Testis (tissue), 3 donors: ENCODE measurements around the gene KRT74. TPM values are rescaled to one million over a fixed set of nuclear protein-coding genes. Genes with fewer than 3 reads are reported as not detected.
A peak's percentile ranks its signal among the peaks of the same experiment; 100 is the strongest.

Experiments
- DNase-seq: peaks from one replicate; pipeline ENCODE4 v3.0.0-alpha.2; 2019
- H3K27ac ChIP-seq, 2 donors: fragments of 200-600 bp; sonication (generic); one replicate each; pipeline ENCODE4 v1.5.1; 2019
- H3K27me3 ChIP-seq: fragments of 200-600 bp; sonication (generic); one replicate; pipeline ENCODE4 v1.5.1; 2019
- H3K36me3 ChIP-seq: fragments of 200-600 bp; sonication (generic); one replicate; pipeline ENCODE4 v1.5.1; 2017; ENCODE audit warnings: low read depth; ENCODE audit errors: missing control alignments
- H3K4me1 ChIP-seq: fragments of 200-600 bp; sonication (generic); one replicate; pipeline ENCODE4 v1.5.1; 2019
- H3K4me3 ChIP-seq, 2 donors: fragments of 200-600 bp; sonication (generic); one replicate each; pipeline ENCODE4 v1.5.1; 2017 to 2019
- H3K9me3 ChIP-seq: fragments of 200-600 bp; sonication (generic); one replicate; pipeline ENCODE4 v1.5.1; 2017
- CTCF ChIP-seq, 3 experiments: fragments of 450-650 bp in 2 of 3; fragments of 200-600 bp in 1 of 3; sonication (generic) in 1 of 3; IDR thresholded peaks; one replicate each; pipeline ENCODE4 v1.5.1; 2016 to 2019; ENCODE audit warnings: antibody characterized with exemption in 3 of 3, mild to moderate bottlenecking in 2 of 3, moderate library complexity in 1 of 3
- POLR2A ChIP-seq: fragments of 450-650 bp; IDR thresholded peaks from one replicate; pipeline ENCODE4 v1.6.1; 2017; ENCODE audit warnings: antibody characterized with exemption, mild to moderate bottlenecking, moderate library complexity
- WGBS, 2 donors: methylation state at CpG; one replicate each; pipeline ENCODE4 v1.1.5; 2018; 5-methylcytosine and 5-hydroxymethylcytosine counted together
- intact Hi-C: fragments of 100-400 bp; cut with DNase I; formaldehyde crosslinking; loops from one replicate; pipeline ENCODE4 v1.15.1; 2023; ENCODE audit warnings: low total_unique reads
- polyA plus RNA-seq: library from polyadenylated mRNA; stranded (reverse); fragments of 350-450 nt; fragmentation: Illumina TruSeq; extraction: RNeasy Lipid Tissue Mini Kit (QIAGEN cat#74804); gene quantifications from one replicate; pipeline ENCODE4 v1.2.3, GENCODE V29; 2014; ENCODE audit warnings: low read depth, low replicate concordance; ENCODE audit not compliant: insufficient read depth
- total RNA-seq, 2 donors: library from RNA; depleted of rRNA; stranded (reverse); fragments of >200 nt; gene quantifications; one replicate each; pipeline ENCODE4 v1.2.3, GENCODE V29; 2016

KRT74 gene
- total and polyA plus RNA-seq, 3 donors from 2014 or later = 0.87 to 3.9 (median 2.2) TPM

GRCh38 chr12:52517888-52518287, 55.8 kb downstream of the KRT74 start:
- TF ChIP-seq CTCF (IDR thresholded peaks at IDR 0.05) (no peak), POLR2A (no peak)
- no peak overlapping the region for H3K27ac ChIP-seq
- intact Hi-C loops = no loop called here
- H3K36me3 ChIP-seq = no peaks in the 10 kb centered on the region
- H3K9me3 ChIP-seq = no peaks in the 10 kb centered on the region
- no peaks in the 10 kb centered on the region for H3K4me1 ChIP-seq
- no peak for DNase-seq
- no peak overlapping the region for H3K4me3 ChIP-seq
- 95 to 99% methylated on average over 5 of the region's 5 CpGs for WGBS, 2 donors
- no peaks in the 10 kb centered on the region for H3K27me3 ChIP-seq

GRCh38 chr12:52517005-52517835, 56.4 kb downstream of the KRT74 start:
- Histone ChIP-seq H3K27me3 (no peaks in the 10 kb centered on the region), H3K4me1 (no peaks in the 10 kb centered on the region), H3K36me3 (no peaks in the 10 kb centered on the region), H3K4me3 (no peak overlapping the region), H3K9me3 (no peaks in the 10 kb centered on the region), H3K27ac (no peak overlapping the region)
- 94 to 95% methylated on average over 13 to 14 of the region's 14 CpGs for WGBS, 2 donors
- intact Hi-C loops = no loop called here
- peak; percentile 7 for DNase-seq
- TF ChIP-seq CTCF (IDR thresholded peaks at IDR 0.05) (no peak), POLR2A (no peak)

- TF ChIP-seq POLR2A (no peak), CTCF (IDR thresholded peaks at IDR 0.05) (no peak)
- Histone ChIP-seq H3K4me1 (no peaks in the 10 kb centered on the region), H3K27ac (no peak overlapping the region), H3K4me3 (no peak overlapping the region), H3K36me3 (no peaks in the 10 kb centered on the region), H3K9me3 (no peaks in the 10 kb centered on the region), H3K27me3 (no peaks in the 10 kb centered on the region)
- intact Hi-C loops = no loop called here
- whole genome bisulfite sequencing, 2 donors = 70 to 87% methylated on average over 6 to 15 of the region's 15 CpGs
- peak; percentile 8 for DNase-seq
Measured at GRCh38 chr12:52515927-52516831, 57.5 kb downstream of the KRT74 start.

Other genes with a start within 250 kb of the KRT74 start
- gene KRT85, start 206.4 kb downstream of the KRT74 start, total RNA-seq = under 1 TPM; 0.71 to 0.74 TPM
- gene KRT85, start 206.4 kb downstream of the KRT74 start, polyA plus RNA-seq = 1.5 TPM
- under 1 TPM in 1 of 2 donors, not detected in 1; 0.43 TPM for gene KRT84, start 188.2 kb downstream of the KRT74 start, total RNA-seq
- gene KRT84, start 188.2 kb downstream of the KRT74 start, polyA plus RNA-seq = not detected
- not detected for gene KRT82, start 167.5 kb downstream of the KRT74 start, total RNA-seq
- gene KRT82, start 167.5 kb downstream of the KRT74 start, polyA plus RNA-seq = not detected
- gene KRT75, start 139.5 kb downstream of the KRT74 start, total RNA-seq = under 1 TPM in 1 of 2 donors, not detected in 1; 0.19 TPM
- not detected for gene KRT75, start 139.5 kb downstream of the KRT74 start, polyA plus RNA-seq
- gene KRT6B, start 121.7 kb downstream of the KRT74 start, total RNA-seq = under 1 TPM in 1 of 2 donors, not detected in 1; 0.19 TPM
- not detected for gene KRT6B, start 121.7 kb downstream of the KRT74 start, polyA plus RNA-seq
- gene KRT6C, start 100.0 kb downstream of the KRT74 start, total RNA-seq = under 1 TPM in 1 of 2 donors, not detected in 1; 0.16 TPM
- not detected for gene KRT6C, start 100.0 kb downstream of the KRT74 start, polyA plus RNA-seq
- gene KRT6A, start 80.6 kb downstream of the KRT74 start, total RNA-seq = under 1 TPM; 0.19 to 0.63 TPM
- 1.5 TPM for gene KRT6A, start 80.6 kb downstream of the KRT74 start, polyA plus RNA-seq
- gene KRT5, start 53.4 kb downstream of the KRT74 start, total RNA-seq = 1 to 10 TPM in 1 of 2 donors, under 1 TPM in 1; 0.39 to 1.1 TPM
- gene KRT5, start 53.4 kb downstream of the KRT74 start, polyA plus RNA-seq = 2.6 TPM
- gene KRT71, start 20.7 kb downstream of the KRT74 start, total RNA-seq = under 1 TPM in 1 of 2 donors, not detected in 1; 0.12 TPM
- gene KRT71, start 20.7 kb downstream of the KRT74 start, polyA plus RNA-seq = not detected
- gene KRT72, start 27.6 kb upstream of the KRT74 start, total RNA-seq = 10 to 100 TPM; 11.7 to 16.5 TPM
- 85.0 TPM for gene KRT72, start 27.6 kb upstream of the KRT74 start, polyA plus RNA-seq
- gene KRT73, start 44.7 kb upstream of the KRT74 start, total RNA-seq = under 1 TPM in 1 of 2 donors, not detected in 1; 0.16 TPM
- gene KRT73, start 44.7 kb upstream of the KRT74 start, polyA plus RNA-seq = not detected
- gene KRT2, start 78.4 kb upstream of the KRT74 start, total RNA-seq = not detected
- gene KRT2, start 78.4 kb upstream of the KRT74 start, polyA plus RNA-seq = not detected
- gene KRT1, start 106.6 kb upstream of the KRT74 start, total RNA-seq = not detected
- 0.20 TPM for gene KRT1, start 106.6 kb upstream of the KRT74 start, polyA plus RNA-seq
- under 1 TPM in 1 of 2 donors, not detected in 1; 0.74 TPM for gene KRT77, start 129.7 kb upstream of the KRT74 start, total RNA-seq
- 0.33 TPM for gene KRT77, start 129.7 kb upstream of the KRT74 start, polyA plus RNA-seq
- not detected for gene KRT76, start 203.5 kb upstream of the KRT74 start, total RNA-seq
- gene KRT76, start 203.5 kb upstream of the KRT74 start, polyA plus RNA-seq = not detected
- gene KRT3, start 222.3 kb upstream of the KRT74 start, total RNA-seq = not detected
- not detected for gene KRT3, start 222.3 kb upstream of the KRT74 start, polyA plus RNA-seq
- gene KRT4, start 240.3 kb upstream of the KRT74 start, total RNA-seq = under 1 TPM in 1 of 2 donors, not detected in 1; 0.19 TPM
- gene KRT4, start 240.3 kb upstream of the KRT74 start, polyA plus RNA-seq = not detected